Thyroid gland (tissue), 4 donors: ENCODE measurements around the gene LNPEP. TPM values are rescaled to one million over a fixed set of nuclear protein-coding genes. Genes with fewer than 3 reads are reported as not detected.

ENCODE experiments used
- DNase-seq, 2 donors: peaks; one replicate each; pipeline ENCODE4 v3.0.0-alpha.2; 2019
- H3K27ac ChIP-seq, 3 donors: fragments of 200-600 bp; sonication (generic); 1 replicate in 2 of 3; 2 replicates in 1 of 3; pipeline ENCODE4 v1.5.1; 2016 to 2019; ENCODE audit warnings: mild to moderate bottlenecking in 1 of 3, moderate library complexity in 1 of 3
- H3K27me3 ChIP-seq: fragments of 200-600 bp; sonication (generic); one replicate; pipeline ENCODE4 v1.5.1; 2019
- H3K36me3 ChIP-seq, 2 donors: fragments of 200-600 bp; sonication (generic); one replicate each; pipeline ENCODE4 v1.5.1; 2016 to 2019
- H3K4me1 ChIP-seq, 2 donors: fragments of 200-600 bp; sonication (generic); one replicate each; pipeline ENCODE4 v1.5.1; 2017 to 2019
- H3K4me3 ChIP-seq, 3 donors: fragments of 200-600 bp; sonication (generic); replicated peaks in 1 of 3; 1 replicate in 2 of 3; 2 replicates in 1 of 3; pipeline ENCODE4 v1.5.1; 2016; ENCODE audit warnings: mild to moderate bottlenecking in 1 of 3
- H3K9me3 ChIP-seq: fragments of 200-600 bp; sonication (generic); one replicate; pipeline ENCODE4 v1.5.1; 2017
- CTCF ChIP-seq, 6 experiments: fragments of 200-600 bp in 3 of 6; fragments of 450-650 bp in 3 of 6; sonication (generic) in 3 of 6; IDR thresholded peaks; one replicate each; pipeline ENCODE4 v1.5.1; 2016 to 2019; ENCODE audit warnings: antibody characterized with exemption in 6 of 6, mild to moderate bottlenecking in 2 of 6, inconsistent platforms in 1 of 6, moderate library complexity in 1 of 6
- POLR2A ChIP-seq, 2 donors: fragments of 450-650 bp; IDR thresholded peaks; one replicate each; pipeline ENCODE4 v1.6.1; 2017; ENCODE audit warnings: antibody characterized with exemption in 2 of 2, mild to moderate bottlenecking in 2 of 2, moderate library complexity in 1 of 2
- WGBS, 2 donors: methylation state at CpG; one replicate each; pipeline ENCODE4 v1.1.5; 2017; 5-methylcytosine and 5-hydroxymethylcytosine counted together
- intact Hi-C: fragments of 100-400 bp; cut with DNase I; formaldehyde crosslinking; loops from one replicate; pipeline ENCODE4 v1.15.1; 2023
- total RNA-seq, 4 donors: library from RNA; depleted of rRNA; stranded (reverse); fragments of >200 nt; gene quantifications; one replicate each; pipeline ENCODE4 v1.2.3, GENCODE V29; 2016

LNPEP gene
- total RNA-seq, 4 donors from 2014 or later = 35.0 to 59.9 (median 45.2) TPM

- Histone ChIP-seq H3K27me3 (no peaks in the 10 kb centered on the region), H3K4me1 (peaks cover 11% of the 10 kb centered on the region in 2 donors), H3K9me3 (no peaks in the 10 kb centered on the region), H3K4me3 (no peak overlapping the region), H3K27ac (no peak overlapping the region), H3K36me3 (no peaks in the 10 kb centered on the region)
- 90 to 94% methylated on average over 5 of the region's 5 CpGs for WGBS, 2 donors
- no peak for TF ChIP-seq CTCF (IDR thresholded peaks at IDR 0.05)
- intact Hi-C loops = no loop called here
- no peak for DNase-seq
Observed at GRCh38 chr5:96932026-96932425, 3.9 kb upstream of the LNPEP start.

GRCh38 chr5:96933764-96934707 lies 1.8 kb upstream of the LNPEP start:
- peak overlapping the region in 2 of 3 donors; percentile 46 to 99 for H3K4me3 ChIP-seq
- no peaks in the 10 kb centered on the region for H3K9me3 ChIP-seq
- intact Hi-C loops = no loop called here
- TF ChIP-seq POLR2A (IDR thresholded peaks at IDR 0.05) (no peak), CTCF (IDR thresholded peaks at IDR 0.05) (no peak)
- 24 to 25% methylated on average over 13 of the region's 13 CpGs for WGBS, 2 donors
- no peaks in the 10 kb centered on the region for H3K27me3 ChIP-seq
- peaks cover 11 to 15% of the 10 kb centered on the region in 2 donors for H3K4me1 ChIP-seq
- peak overlapping the region; percentile 91 to 96 (median 95) for H3K27ac ChIP-seq
- no peak for DNase-seq
- no peaks in the 10 kb centered on the region for H3K36me3 ChIP-seq

GRCh38 chr5:96934708-96935558 lies 947 bp upstream of the LNPEP start:
- Histone ChIP-seq H3K9me3 (no peaks in the 10 kb centered on the region), H3K27ac (peak overlapping the region; percentile 91 to 96 (median 95)), H3K4me1 (peaks cover 11 to 15% of the 10 kb centered on the region in 2 donors), H3K27me3 (no peaks in the 10 kb centered on the region), H3K36me3 (no peaks in the 10 kb centered on the region), H3K4me3 (peak overlapping the region; percentile 38 to 99 (median 85))
- peak; percentile 94 to 95 for DNase-seq
- TF ChIP-seq POLR2A (IDR thresholded peaks at IDR 0.05) (peak; percentile 52 to 62), CTCF (IDR thresholded peaks at IDR 0.05) (peak in 3 of 6 experiments; percentile 11 to 28 (median 19))
- WGBS, 2 donors = 0% methylated on average over 27 to 38 of the region's 80 CpGs
- intact Hi-C loops = no loop called here

- H3K9me3 ChIP-seq = no peaks in the 10 kb centered on the region
- TF ChIP-seq CTCF (IDR thresholded peaks at IDR 0.05) (no peak), POLR2A (IDR thresholded peaks at IDR 0.05) (no peak)
- intact Hi-C loops = no loop called here
- H3K4me3 ChIP-seq = peak overlapping the region; percentile 38 to 99 (median 81)
- no peaks in the 10 kb centered on the region for H3K36me3 ChIP-seq
- H3K4me1 ChIP-seq = peaks cover 11 to 15% of the 10 kb centered on the region in 2 donors
- 1% methylated on average over 19 to 24 of the region's 27 CpGs for WGBS, 2 donors
- DNase-seq = peak; percentile 39 to 54
- peak overlapping the region; percentile 87 to 96 (median 91) for H3K27ac ChIP-seq
- H3K27me3 ChIP-seq = no peaks in the 10 kb centered on the region
Observed at GRCh38 chr5:96936431-96937320, 796 bp downstream of the LNPEP start.
